GM21526 (cell line): ENCODE data around the gene FGF23.

Experiments used
- ATAC-seq: cut with Tn5 transposase; IDR thresholded peaks from one replicate; pipeline ENCODE4 v1.9.1; 2021; ENCODE audit warnings: moderate library complexity; ENCODE audit not compliant: unreplicated experiment, low FRiP score

The FGF23 gene

GRCh38 chr12:4386801-4387200 is 7.3 kb upstream of the FGF23 start:
- no peak for ATAC-seq

DNA sequence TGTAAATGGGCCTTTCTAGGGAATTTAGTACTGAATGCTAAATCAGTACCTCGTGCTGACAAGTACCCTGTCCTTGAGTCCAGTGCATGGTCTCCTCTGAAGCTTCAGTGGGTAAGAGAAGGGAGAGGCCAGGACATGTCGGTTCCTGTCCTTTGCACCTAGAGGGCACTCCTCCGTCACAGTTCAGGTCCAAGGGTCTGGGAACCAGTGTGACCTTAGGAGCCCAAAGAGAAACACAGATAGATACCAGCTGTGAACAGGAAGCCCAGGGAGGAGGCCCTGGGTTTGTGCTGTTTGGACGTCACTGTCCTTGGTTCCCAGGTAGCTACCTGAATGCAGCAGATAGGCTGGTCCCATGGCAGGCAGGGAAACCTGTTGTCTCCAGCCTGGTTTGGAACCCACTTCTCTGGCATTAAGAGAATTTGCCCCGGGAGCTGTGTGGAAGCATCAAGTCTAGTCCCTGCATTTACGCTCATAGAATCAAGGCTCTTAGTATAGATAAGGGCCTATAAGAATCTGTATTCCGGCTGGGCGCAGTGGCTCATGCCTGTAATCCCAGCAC is 3.9 kb upstream of the FGF23 start:
- ATAC-seq, result no peak

DNA sequence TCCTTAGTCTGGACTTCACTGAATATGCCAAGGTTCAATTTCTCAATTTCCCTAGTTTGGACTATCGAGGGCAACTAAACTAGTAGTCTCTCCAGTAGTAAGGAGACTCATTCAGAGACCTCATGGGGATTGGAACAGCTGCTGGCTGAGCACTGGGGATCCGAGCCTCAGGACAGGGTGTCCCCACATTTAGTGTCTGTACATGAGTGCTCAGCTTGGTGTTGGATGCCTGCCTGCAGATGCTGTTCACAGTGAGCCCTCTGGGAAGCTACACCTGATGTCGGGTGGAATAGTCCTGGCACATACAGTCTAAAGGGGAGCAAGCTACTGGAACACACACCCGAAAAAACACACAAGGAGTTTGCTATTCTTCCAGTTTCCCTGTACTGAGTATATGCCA is 820 bp upstream of the FGF23 start:
- no peak for ATAC-seq

GRCh38 chr12:4378772-4379171 is 740 bp downstream of the FGF23 start:
- no peak for ATAC-seq

- ATAC-seq, result no peak
Observed at GRCh38 chr12:4375449-4375848, 4.1 kb downstream of the FGF23 start.

GRCh38 chr12:4372653-4373052 is 6.9 kb downstream of the FGF23 start:
- ATAC-seq, result no peak

DNA sequence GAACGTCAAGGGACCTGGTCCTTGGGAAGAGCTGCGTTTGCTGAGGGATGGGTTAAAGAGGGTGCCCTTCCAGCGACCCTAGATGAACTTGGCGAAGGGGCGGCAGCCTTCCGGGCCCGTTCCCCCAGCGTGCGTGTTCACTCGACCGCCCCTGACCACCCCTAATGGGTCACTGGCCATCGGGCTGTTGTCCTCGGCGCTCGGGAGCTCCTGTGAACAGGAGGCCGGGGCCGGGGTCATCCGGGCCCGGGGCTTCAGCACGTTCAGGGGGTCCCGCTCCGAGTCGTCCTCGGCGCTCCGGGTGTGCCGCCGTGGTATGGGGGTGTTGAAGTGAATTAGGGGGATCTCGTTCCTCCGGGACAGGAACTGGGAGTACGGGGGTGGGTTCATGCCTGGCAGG is 9.2 kb downstream of the FGF23 start:
- no peak for ATAC-seq

DNA sequence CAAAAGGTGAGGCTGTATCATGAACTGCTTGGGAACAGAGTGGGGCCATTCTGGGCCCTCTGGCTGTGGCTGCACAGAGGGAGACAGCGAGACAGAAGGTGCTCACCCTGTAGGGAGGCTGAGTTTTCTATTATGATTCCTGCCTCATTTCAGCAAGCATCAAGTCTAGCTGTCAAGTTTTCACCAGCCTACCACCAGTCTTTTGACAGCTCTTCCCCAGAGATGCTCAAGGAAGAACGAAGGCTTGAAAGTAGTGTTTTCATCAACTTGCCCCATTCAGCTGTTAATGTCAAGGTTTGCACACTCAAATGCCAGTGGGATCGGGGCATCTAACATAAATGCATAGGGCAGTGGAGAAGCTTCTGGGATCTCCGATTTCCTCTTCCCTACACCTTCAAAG is 10.0 kb downstream of the FGF23 start:
- ATAC-seq, result no peak

DNA sequence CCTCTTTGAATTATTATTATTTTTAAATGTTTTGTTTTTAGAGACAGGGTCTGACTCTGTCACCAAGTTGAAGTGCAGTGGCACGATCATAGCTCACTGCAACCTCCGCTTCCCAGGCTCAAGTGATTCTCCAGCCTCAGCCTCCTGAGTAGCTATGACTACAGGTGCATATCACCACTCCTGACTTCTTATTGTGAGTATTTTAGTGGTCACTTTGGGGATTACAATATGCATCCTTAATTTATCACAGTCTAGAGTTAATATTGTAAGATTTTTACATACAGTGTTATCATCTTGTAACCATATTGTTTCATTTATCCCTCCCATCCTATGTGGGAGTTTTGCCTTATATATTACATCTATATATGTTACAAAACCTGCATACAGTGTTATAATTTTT is 13.4 kb downstream of the FGF23 start:
- ATAC-seq, result no peak

- no peak for ATAC-seq
Observed at GRCh38 chr12:4356041-4356327, 23.5 kb downstream of the FGF23 start.

DNA sequence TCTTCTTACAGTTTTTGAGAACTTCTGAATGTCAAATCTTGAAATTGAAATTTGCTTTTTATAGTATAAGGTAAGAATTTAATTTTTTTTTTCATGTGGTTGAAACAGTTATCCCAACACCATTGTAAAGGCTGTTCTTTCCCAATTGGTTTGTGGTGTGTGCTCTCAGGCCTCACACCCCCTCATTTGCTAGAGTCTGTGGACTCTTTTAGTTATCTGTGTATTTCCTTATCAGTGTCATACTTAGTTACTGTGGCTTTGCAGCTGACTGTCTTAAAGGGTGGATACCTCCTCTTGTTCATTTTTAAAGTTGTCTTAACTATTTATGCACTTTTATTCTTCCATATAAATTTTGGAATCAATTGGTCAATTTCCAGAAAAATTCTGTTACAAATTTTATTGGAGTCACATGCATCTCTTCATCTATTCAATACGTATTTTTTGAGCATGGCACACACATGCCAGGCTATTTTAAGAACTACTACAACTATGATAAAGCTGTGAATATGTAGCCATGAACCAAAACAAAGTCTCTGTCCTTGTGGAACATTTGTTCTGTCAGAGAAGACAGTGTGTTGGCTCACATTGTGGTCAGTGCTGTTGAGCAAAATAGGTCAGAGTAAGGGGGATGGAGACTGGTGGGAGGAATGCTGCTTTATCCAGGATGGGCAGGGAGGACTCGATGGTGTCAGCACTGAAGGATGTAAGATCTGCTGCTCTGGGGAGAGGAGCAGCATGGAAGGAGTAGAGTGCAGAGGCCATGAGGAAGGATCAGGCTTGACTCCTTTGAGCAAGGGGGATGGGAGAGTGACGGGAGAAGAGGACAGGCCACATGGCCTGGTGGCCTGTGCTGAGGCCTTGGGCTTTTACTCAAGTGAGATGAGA is 24.1 kb downstream of the FGF23 start:
- no peak for ATAC-seq

GRCh38 chr12:4353785-4354208 is 25.7 kb downstream of the FGF23 start:
- no peak for ATAC-seq

- no peak for ATAC-seq
Observed at GRCh38 chr12:4346931-4347330, 32.6 kb downstream of the FGF23 start.

DNA sequence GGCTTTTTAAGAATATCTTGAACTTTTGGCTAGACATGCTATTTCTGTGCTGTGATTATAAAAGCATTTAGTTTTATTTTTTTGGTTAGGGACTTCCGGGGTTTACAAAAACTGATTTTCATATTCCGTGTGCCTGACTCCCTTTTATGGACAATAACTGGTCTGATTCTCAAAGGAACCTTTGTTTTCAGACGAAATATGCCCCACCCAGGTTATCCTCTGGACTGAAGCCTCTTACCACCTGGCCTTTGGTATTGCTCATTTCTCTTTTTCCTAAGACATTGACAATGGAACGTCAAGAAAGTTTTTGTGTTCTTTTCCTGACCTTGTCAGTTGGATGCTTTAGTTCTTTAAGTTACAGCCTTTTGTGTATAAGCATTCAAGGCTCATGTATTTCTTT is 47.7 kb downstream of the FGF23 start:
- no peak for ATAC-seq

GRCh38 chr12:4331221-4331620 is 48.3 kb downstream of the FGF23 start:
- no peak for ATAC-seq

- no peak for ATAC-seq
Observed at GRCh38 chr12:4330203-4330602, 49.3 kb downstream of the FGF23 start.

GRCh38 chr12:4327293-4327692 is 52.2 kb downstream of the FGF23 start:
- no peak for ATAC-seq

- ATAC-seq, result no peak
Observed at GRCh38 chr12:4325966-4326365, 53.5 kb downstream of the FGF23 start.

DNA sequence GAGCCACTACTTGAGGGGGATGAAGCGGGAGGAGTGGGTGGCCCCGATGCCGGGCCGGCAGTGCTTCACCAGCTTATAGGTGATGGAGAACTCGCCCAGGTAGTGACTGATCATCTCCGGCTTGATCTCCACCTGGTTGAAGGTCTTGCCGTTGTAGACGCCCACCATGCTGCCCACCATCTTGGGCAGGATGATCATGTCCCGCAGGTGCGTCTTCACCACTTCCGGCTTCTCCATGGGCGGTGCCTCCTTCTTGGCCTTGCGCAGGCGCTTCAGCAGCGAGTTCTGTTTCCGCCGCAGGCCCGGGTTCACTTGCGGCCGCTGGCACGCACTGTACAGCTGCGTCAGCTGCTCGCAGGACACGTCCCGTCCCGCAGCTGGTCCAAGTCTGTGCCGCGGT is 55.1 kb downstream of the FGF23 start:
- ATAC-seq, result no peak

GRCh38 chr12:4323396-4323795 is 56.1 kb downstream of the FGF23 start:
- ATAC-seq, result no peak

- ATAC-seq, result no peak
Observed at GRCh38 chr12:4322726-4323125, 56.8 kb downstream of the FGF23 start.
